IPS DF 6.9 (cell line): ENCODE measurements around the gene FANCM.
A peak's percentile ranks its signal among the peaks of the same experiment; 100 is the strongest.

Experiments
- DNase-seq: peaks from one replicate; pipeline ENCODE4 v3.0.0-alpha.2; 2013; ENCODE audit warnings: low read depth, low spot score
- H3K27ac ChIP-seq: one replicate; pipeline ENCODE4 v1.5.1; 2013; ENCODE audit warnings: low read length, control low read depth
- H3K27me3 ChIP-seq: 2 replicates; pipeline ENCODE4 v1.6.1; 2013; ENCODE audit warnings: mild to moderate bottlenecking, low read length; ENCODE audit not compliant: control insufficient read depth, insufficient read depth
- H3K36me3 ChIP-seq: 2 replicates; pipeline ENCODE4 v1.6.1; 2013; ENCODE audit warnings: low read length; ENCODE audit not compliant: control insufficient read depth, insufficient read depth
- H3K4me1 ChIP-seq: 2 replicates; pipeline ENCODE4 v1.6.1; 2013; ENCODE audit warnings: low read length; ENCODE audit not compliant: control insufficient read depth, insufficient read depth
- H3K4me3 ChIP-seq: 2 replicates; pipeline ENCODE4 v1.5.1; 2013; ENCODE audit warnings: mild to moderate bottlenecking, low read length
- H3K9me3 ChIP-seq: 2 replicates; pipeline ENCODE4 v1.6.1; 2013; ENCODE audit warnings: low read length, inconsistent platforms; ENCODE audit not compliant: control insufficient read depth, insufficient read depth
- WGBS: extraction: QIAGEN DNeasy Blood & Tissue Kit; methylation state at CpG from one replicate; pipeline ENCODE4 v1.1.7; 2013; ENCODE audit warnings: mixed read lengths, missing lambda C conversion rate; ENCODE audit not compliant: insufficient read length, insufficient coverage; 5-methylcytosine and 5-hydroxymethylcytosine counted together

FANCM gene, protein sequence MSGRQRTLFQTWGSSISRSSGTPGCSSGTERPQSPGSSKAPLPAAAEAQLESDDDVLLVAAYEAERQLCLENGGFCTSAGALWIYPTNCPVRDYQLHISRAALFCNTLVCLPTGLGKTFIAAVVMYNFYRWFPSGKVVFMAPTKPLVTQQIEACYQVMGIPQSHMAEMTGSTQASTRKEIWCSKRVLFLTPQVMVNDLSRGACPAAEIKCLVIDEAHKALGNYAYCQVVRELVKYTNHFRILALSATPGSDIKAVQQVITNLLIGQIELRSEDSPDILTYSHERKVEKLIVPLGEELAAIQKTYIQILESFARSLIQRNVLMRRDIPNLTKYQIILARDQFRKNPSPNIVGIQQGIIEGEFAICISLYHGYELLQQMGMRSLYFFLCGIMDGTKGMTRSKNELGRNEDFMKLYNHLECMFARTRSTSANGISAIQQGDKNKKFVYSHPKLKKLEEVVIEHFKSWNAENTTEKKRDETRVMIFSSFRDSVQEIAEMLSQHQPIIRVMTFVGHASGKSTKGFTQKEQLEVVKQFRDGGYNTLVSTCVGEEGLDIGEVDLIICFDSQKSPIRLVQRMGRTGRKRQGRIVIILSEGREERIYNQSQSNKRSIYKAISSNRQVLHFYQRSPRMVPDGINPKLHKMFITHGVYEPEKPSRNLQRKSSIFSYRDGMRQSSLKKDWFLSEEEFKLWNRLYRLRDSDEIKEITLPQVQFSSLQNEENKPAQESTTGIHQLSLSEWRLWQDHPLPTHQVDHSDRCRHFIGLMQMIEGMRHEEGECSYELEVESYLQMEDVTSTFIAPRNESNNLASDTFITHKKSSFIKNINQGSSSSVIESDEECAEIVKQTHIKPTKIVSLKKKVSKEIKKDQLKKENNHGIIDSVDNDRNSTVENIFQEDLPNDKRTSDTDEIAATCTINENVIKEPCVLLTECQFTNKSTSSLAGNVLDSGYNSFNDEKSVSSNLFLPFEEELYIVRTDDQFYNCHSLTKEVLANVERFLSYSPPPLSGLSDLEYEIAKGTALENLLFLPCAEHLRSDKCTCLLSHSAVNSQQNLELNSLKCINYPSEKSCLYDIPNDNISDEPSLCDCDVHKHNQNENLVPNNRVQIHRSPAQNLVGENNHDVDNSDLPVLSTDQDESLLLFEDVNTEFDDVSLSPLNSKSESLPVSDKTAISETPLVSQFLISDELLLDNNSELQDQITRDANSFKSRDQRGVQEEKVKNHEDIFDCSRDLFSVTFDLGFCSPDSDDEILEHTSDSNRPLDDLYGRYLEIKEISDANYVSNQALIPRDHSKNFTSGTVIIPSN (N-terminal part only)

DNA sequence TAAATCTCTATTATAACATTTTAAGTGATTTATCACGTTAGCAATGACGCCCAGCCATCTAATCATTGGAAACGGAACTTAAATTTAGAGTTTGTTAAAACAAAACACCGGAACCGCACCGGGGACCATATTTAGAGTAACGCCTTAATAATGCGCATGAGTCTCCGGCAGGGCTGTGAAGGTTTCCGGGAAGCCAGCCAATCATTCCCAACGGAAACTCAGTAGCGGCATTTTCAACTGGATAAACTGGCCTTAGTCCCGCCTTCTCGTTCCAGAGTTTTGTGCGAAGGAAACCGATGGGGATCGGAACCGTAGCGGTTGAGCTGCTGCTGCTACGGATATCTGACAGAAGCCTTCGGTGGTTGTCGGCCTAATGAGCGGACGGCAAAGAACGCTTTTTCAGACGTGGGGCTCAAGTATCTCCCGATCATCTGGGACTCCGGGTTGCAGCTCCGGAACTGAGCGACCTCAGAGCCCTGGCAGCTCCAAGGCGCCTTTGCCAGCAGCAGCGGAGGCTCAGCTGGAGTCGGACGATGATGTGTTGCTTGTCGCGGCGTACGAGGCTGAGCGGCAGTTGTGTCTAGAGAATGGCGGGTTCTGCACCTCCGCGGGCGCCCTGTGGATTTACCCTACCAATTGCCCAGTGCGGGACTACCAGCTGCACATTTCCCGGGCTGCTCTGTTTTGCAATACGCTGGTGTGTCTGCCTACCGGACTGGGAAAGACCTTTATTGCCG, at the start of gene FANCM:
Gene FANCM (plus strand): TSS at position 272 of the 737 bp plus-strand sequence. CDS start 102 bp downstream, at position 374.
- Histone ChIP-seq H3K9me3 (no peaks in the 10 kb centered on the region), H3K36me3 (no peaks in the 10 kb centered on the region), H3K27ac (no peak within 1 kb of the TSS), H3K4me3 (peak within 1 kb of the TSS; percentile 93), H3K4me1 (no peaks in the 10 kb centered on the region), H3K27me3 (no peaks in the 10 kb centered on the region)
- DNase-seq: peak; percentile 97
- WGBS: no CpG with 5 or more reads among the region's 48 CpGs

DNA sequence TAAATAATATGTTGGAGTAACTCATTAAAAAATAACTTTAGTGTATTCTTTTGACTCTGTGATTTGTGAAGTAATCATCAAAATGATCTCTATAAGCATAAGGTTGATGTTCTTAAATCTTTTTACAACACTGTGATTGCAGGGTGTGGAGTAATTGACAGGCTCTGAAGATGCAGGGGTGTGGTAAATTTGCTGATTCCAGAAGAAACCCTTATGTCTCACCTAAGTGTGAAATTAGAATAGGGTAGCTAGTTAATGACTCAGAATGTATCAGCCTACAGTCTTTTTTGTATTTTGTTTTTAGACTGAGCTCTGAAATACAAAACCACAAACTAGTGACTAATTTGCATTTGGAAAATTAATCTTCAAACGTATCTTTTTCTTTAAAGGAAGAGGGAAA, 45.9 kb upstream of the FANCM start:
- no peaks in the 10 kb centered on the region for H3K4me1 ChIP-seq
- no peaks in the 10 kb centered on the region for H3K9me3 ChIP-seq
- DNase-seq: no peak
- no CpG with 5 or more reads among the region's 1 CpG for WGBS
- H3K27me3 ChIP-seq: no peaks in the 10 kb centered on the region
- no peaks in the 10 kb centered on the region for H3K36me3 ChIP-seq
- no peak overlapping the region for H3K27ac ChIP-seq
- H3K4me3 ChIP-seq: no peak overlapping the region

DNA sequence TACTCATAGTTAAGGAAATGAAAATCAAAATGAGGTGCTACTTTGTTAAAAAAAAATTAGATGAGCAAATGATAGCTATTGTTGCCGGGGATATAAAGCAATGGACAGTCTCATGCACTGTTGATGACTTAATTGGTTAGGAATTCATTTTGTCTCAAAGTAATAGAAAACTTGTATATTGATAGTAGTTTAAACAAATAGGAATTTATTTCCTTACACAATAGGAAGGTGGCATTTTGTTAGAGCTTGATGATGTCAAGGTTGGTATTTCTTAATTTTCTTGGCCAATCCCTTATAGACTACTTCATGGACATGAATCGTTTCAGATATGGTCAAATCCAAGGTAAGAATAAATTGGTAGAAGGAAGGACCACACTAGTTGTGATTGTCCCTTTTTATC, 44.0 kb upstream of the FANCM start:
- H3K9me3 ChIP-seq: no peaks in the 10 kb centered on the region
- no peak overlapping the region for H3K4me3 ChIP-seq
- H3K36me3 ChIP-seq: peaks cover 4% of the 10 kb centered on the region; the same call in 1 of the 2 replicates
- no peaks in the 10 kb centered on the region for H3K27me3 ChIP-seq
- H3K4me1 ChIP-seq: no peaks in the 10 kb centered on the region
- no CpG with 5 or more reads among the region's 2 CpGs for WGBS
- no peak overlapping the region for H3K27ac ChIP-seq
- DNase-seq: no peak

DNA sequence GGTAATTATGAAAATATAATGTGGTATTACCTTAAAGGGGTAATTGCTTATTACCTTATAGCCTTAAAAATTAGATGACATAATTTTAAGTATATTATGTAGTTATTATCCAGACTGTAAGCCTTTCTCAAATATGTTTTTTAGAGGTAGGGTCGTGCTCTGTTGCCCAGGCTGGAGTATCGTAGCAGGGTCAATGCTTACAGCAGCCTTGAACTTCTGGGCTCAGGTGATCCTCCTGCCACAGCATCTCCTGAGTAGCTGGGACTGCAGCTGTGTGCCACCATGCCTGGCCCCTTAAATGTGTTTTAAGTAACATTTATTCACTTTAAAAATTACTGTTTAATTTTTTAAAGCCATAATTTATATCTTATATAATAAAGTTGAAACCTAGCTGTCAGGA, 41.5 kb upstream of the FANCM start:
- Histone ChIP-seq H3K36me3 (peaks cover 4% of the 10 kb centered on the region; the same call in 1 of the 2 replicates), H3K27me3 (no peaks in the 10 kb centered on the region), H3K4me3 (no peak overlapping the region), H3K4me1 (no peaks in the 10 kb centered on the region), H3K9me3 (no peaks in the 10 kb centered on the region), H3K27ac (no peak overlapping the region)
- no peak for DNase-seq
- no CpG with 5 or more reads among the region's 2 CpGs for WGBS

DNA sequence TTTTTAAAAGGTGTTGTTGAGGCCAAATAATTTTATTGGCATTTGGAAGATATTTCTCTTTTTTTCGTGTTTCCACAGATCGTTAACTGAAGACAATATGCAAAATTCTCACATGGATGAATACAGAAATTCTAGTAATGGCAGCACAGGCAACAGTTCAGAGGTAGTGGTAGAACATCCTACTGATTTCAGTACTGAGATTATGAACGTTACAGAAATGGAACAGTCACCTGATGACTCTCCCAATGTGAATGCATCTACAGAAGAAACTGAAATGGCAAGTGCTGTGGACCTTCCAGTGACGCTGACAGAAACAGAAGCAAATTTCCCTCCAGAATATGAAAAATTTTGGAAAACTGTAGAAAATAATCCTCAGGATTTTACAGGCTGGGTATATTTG, 40.6 kb upstream of the FANCM start:
- Histone ChIP-seq H3K4me1 (no peaks in the 10 kb centered on the region), H3K9me3 (no peaks in the 10 kb centered on the region), H3K4me3 (no peak overlapping the region), H3K36me3 (peaks cover 8% of the 10 kb centered on the region; the same call in 1 of the 2 replicates), H3K27ac (no peak overlapping the region), H3K27me3 (no peaks in the 10 kb centered on the region)
- DNase-seq: no peak
- no CpG with 5 or more reads among the region's 4 CpGs for WGBS

DNA sequence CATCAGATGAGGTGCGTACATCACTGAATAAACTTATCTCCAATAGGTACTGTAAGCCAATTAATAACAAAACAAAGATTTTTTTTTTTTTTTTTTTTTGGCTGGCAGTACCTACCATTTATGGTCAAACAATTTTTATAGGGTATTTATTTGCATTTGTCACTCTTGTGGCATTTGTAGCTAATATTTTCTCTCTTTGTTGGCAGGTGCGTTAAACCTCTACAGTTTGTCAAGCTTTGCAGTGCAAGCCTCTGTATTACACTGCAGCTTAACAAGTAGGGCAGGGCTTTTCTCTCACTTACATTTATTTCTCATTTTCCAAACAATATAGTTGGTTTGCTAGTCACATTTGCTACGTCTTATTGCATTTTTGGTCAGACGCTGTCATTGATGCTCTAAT, 39.5 kb upstream of the FANCM start:
- Histone ChIP-seq H3K27me3 (no peaks in the 10 kb centered on the region), H3K4me3 (no peak overlapping the region), H3K36me3 (peaks cover 8% of the 10 kb centered on the region; the same call in 1 of the 2 replicates), H3K4me1 (no peaks in the 10 kb centered on the region), H3K9me3 (no peaks in the 10 kb centered on the region), H3K27ac (no peak overlapping the region)
- no peak for DNase-seq
- WGBS: no CpG with 5 or more reads among the region's 4 CpGs

DNA sequence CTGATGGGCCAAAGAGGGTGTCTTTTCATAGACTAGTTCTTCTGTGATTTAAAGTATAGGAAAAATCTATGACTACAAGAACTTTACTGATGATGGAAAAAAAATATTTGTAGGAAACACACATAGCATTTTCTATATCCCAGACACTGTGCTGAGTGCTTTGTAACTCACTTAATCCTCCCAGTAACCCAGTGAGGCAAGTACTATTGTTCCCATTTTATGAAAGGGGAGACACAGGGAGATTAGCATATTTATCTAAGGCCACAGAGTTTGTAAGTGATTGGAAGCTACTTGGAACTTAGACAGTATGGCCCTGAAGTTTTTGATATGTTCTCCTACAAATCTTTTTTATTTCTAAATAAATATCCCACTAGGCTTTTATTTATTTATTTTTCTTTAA, 31.9 kb upstream of the FANCM start:
- H3K4me3 ChIP-seq: no peak overlapping the region
- H3K9me3 ChIP-seq: no peaks in the 10 kb centered on the region
- no peaks in the 10 kb centered on the region for H3K4me1 ChIP-seq
- no peaks in the 10 kb centered on the region for H3K27me3 ChIP-seq
- DNase-seq: no peak
- H3K36me3 ChIP-seq: peaks cover 4% of the 10 kb centered on the region; the same call in 1 of the 2 replicates
- no peak overlapping the region for H3K27ac ChIP-seq

DNA sequence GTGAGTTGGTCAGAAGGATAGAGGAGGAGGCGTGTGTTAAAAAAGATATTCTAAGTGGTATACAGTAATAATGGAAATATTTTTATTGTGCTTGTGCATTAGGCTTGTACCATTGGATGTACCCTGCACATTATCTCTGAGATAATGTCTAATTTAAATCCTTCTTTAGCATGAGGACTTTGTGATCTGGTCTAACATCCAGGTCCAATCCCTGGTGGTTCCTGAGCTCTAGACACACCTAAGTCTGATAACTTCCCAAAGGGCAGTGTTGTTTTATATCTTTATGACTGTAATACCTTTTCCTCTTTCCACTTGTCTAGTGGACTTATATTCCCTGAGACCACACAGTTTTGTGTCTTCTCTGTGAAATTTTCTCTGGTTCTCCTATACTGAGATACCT, 31.2 kb upstream of the FANCM start:
- WGBS: 100% methylated on average over 1 of the region's 1 CpG
- no peak overlapping the region for H3K4me3 ChIP-seq
- no peak for DNase-seq
- H3K36me3 ChIP-seq: peaks cover 7% of the 10 kb centered on the region; the same call in 1 of the 2 replicates
- H3K4me1 ChIP-seq: no peaks in the 10 kb centered on the region
- no peaks in the 10 kb centered on the region for H3K27me3 ChIP-seq
- H3K27ac ChIP-seq: no peak overlapping the region
- no peaks in the 10 kb centered on the region for H3K9me3 ChIP-seq

DNA sequence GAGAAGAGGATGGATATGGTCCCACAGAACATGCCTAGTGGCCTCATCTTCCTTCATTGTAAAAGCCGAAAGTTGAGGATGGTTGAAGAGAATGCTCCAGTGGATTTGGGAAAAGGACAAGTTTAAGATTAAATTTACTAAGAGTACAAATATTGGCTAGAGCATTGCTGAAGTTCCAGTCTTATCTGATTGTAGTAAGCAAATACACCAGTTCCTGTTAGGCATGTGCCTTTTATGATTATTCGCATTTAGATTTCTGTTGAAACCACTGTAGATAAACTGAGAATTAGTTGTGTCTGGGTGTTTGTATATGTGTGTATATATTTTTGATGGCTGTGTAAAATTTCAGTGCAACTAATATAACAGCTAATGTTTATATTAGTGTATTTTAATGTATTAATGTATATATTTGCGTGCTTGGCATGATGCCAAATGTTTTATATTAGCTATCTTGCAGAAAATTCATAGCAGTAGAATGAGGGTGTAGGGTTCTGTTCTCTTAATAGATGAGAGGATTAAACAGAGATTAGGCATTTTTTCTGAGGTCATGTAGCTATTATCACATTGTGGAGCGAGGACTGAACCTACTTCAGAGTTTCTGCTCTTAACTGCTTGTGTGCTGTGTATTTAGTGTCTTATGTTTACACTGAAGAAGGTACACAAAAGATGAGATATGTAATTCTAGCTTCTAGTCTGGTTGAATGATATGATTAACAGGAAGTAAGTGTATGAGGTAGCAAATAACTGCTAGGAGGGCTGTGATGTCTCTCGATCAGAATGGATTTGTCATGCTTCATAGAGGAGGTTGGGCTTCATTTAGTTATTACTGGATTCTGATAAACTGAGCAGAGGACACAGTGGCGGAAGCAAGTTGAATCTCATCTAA, 22.6 kb upstream of the FANCM start:
- no peaks in the 10 kb centered on the region for H3K4me1 ChIP-seq
- peaks cover 10% of the 10 kb centered on the region; the same call in 1 of the 2 replicates for H3K36me3 ChIP-seq
- H3K4me3 ChIP-seq: no peak overlapping the region
- H3K27me3 ChIP-seq: no peaks in the 10 kb centered on the region
- 100% methylated on average over 1 of the region's 6 CpGs for WGBS
- H3K27ac ChIP-seq: no peak overlapping the region
- DNase-seq: no peak
- no peaks in the 10 kb centered on the region for H3K9me3 ChIP-seq
